Keratinocyte (primary cell): ENCODE data around the gene GFRA4. TPM values are rescaled to one million over a fixed set of nuclear protein-coding genes. Genes with fewer than 3 reads are reported as not detected.

Experiments used
- DNase-seq: peaks from one replicate; pipeline ENCODE4 v3.0.0-alpha.2; 2011; ENCODE audit warnings: low read depth, missing footprints, low spot score
- FAIRE-seq: peaks from 2 replicates; lab custom pipeline; 2011; peaks lifted over from hg19 to GRCh38; lab: Jason Lieb, UNC
- H2AFZ ChIP-seq: 2 replicates; pipeline ENCODE4 v1.6.0; 2012; ENCODE audit warnings: low read length, control low read depth, inconsistent platforms; ENCODE audit not compliant: control insufficient read depth
- H3K27ac ChIP-seq: 2 replicates; pipeline ENCODE4 v1.5.1; 2011; ENCODE audit warnings: low read length; ENCODE audit not compliant: control insufficient read depth, insufficient read depth
- H3K27me3 ChIP-seq: 3 replicates; pipeline ENCODE4 v1.6.0; 2011; ENCODE audit warnings: low read length; ENCODE audit not compliant: control insufficient read depth, insufficient read depth; ENCODE audit errors: extremely low read depth
- H3K36me3 ChIP-seq, 2 experiments: 2 replicates in 1 of 2; 3 replicates in 1 of 2; pipeline ENCODE4 v1.5.1; 2011; ENCODE audit warnings: low read length in 2 of 2, mild to moderate bottlenecking in 1 of 2; ENCODE audit not compliant: control insufficient read depth in 2 of 2, insufficient read depth in 2 of 2; ENCODE audit errors: extremely low read depth in 1 of 2
- H3K4me1 ChIP-seq: 3 replicates; pipeline ENCODE4 v1.5.1; 2011; ENCODE audit warnings: low read length; ENCODE audit not compliant: control insufficient read depth, insufficient read depth; ENCODE audit errors: extremely low read depth
- H3K4me2 ChIP-seq: 3 replicates; pipeline ENCODE4 v1.6.0; 2011; ENCODE audit warnings: low read depth, low read length; ENCODE audit not compliant: control insufficient read depth, insufficient read depth; ENCODE audit errors: extremely low read depth
- H3K4me3 ChIP-seq, 3 experiments: fragments of 200-600 bp in 1 of 3; sonication (generic) in 1 of 3; 2 replicates in 2 of 3; 3 replicates in 1 of 3; pipeline ENCODE4 v1.5.1; 2011 to 2016; ENCODE audit warnings: low read length in 3 of 3, mild to moderate bottlenecking in 3 of 3, control low read depth in 2 of 3, inconsistent platforms in 1 of 3, low read depth in 1 of 3, mixed read lengths in 1 of 3, mixed run types in 1 of 3, moderate library complexity in 1 of 3; ENCODE audit not compliant: control insufficient read depth in 2 of 3, insufficient read depth in 2 of 3; ENCODE audit errors: extremely low read depth in 1 of 3
- H3K79me2 ChIP-seq: 2 replicates; pipeline ENCODE4 v1.6.0; 2012; ENCODE audit warnings: low read length; ENCODE audit not compliant: control insufficient read depth, insufficient read depth
- H3K9ac ChIP-seq: 3 replicates; pipeline ENCODE4 v1.6.0; 2011; ENCODE audit warnings: low read length; ENCODE audit not compliant: control insufficient read depth, insufficient read depth; ENCODE audit errors: extremely low read depth
- H3K9me1 ChIP-seq: 3 replicates; pipeline ENCODE4 v1.6.0; 2011; ENCODE audit warnings: low read length; ENCODE audit not compliant: control insufficient read depth, insufficient read depth; ENCODE audit errors: extremely low read depth
- H3K9me3 ChIP-seq: 2 replicates; pipeline ENCODE4 v1.5.1; 2012; ENCODE audit warnings: low read depth, low read length; ENCODE audit not compliant: control insufficient read depth
- H4K20me1 ChIP-seq: 3 replicates; pipeline ENCODE4 v1.6.0; 2011; ENCODE audit warnings: low read length; ENCODE audit not compliant: control insufficient read depth, insufficient read depth; ENCODE audit errors: extremely low read depth
- CTCF ChIP-seq, 3 experiments: IDR thresholded peaks in 1 of 3; conservative IDR thresholded peaks in 1 of 3; optimal IDR thresholded peaks in 1 of 3; 2 replicates in 2 of 3; 3 replicates in 1 of 3; pipeline versions ENCODE3 to v1.5.1; 2011; ENCODE audit warnings: low read length in 3 of 3, mild to moderate bottlenecking in 3 of 3, moderate library complexity in 2 of 3, control low read depth in 1 of 3, inconsistent platforms in 1 of 3; ENCODE audit not compliant: insufficient read depth in 2 of 3; ENCODE audit errors: extremely low read depth in 1 of 3
- EZH2 ChIP-seq: IDR thresholded peaks from one replicate; pipeline ENCODE4 v1.6.1; 2012; ENCODE audit warnings: inconsistent platforms, mild to moderate bottlenecking, low read length, moderate library complexity
- dilution Hi-C: fragments of 300-500 bp; cut with MboI; formaldehyde crosslinking; loops from one replicate; pipeline ENCODE4 v1.7.0; 2020; ENCODE audit warnings: low sequenced_read_pairs; ENCODE audit not compliant: extremely low pct_ligation_motif_present
- polyA plus RNA-seq, 5 experiments: library from polyadenylated mRNA; depleted of rRNA in 3 of 5; stranded (reverse) in 3 of 5; stranded (forward) in 1 of 5; unstranded in 1 of 5; fragments of >200 nt; gene quantifications; 1 replicate in 1 of 5; 2 replicates in 3 of 5; 3 replicates in 1 of 5; pipeline versions ENCODE4 v1.2.1 to v1.2.3, GENCODE V29; 2011 to 2012; ENCODE audit warnings: missing spikeins in 2 of 5, low read depth in 1 of 5, low replicate concordance in 1 of 5

The GFRA4 gene
- polyA plus RNA-seq, 1 donor (not counting 4 experiments of a cell fraction or from before 2014, with no cell fraction given) = not detected

GRCh38 chr20:3671986-3672546 lies 8.9 kb upstream of the GFRA4 start:
- H3K79me2 ChIP-seq = no peaks in the 10 kb centered on the region
- no peaks in the 10 kb centered on the region for H3K9me1 ChIP-seq
- dilution Hi-C loops = no loop called here
- no peaks in the 10 kb centered on the region for H3K36me3 ChIP-seq
- H4K20me1 ChIP-seq = no peaks in the 10 kb centered on the region
- H3K4me3 ChIP-seq = no peak overlapping the region
- no peak overlapping the region for H2AFZ ChIP-seq
- no peak overlapping the region for H3K27ac ChIP-seq
- H3K9me3 ChIP-seq = no peaks in the 10 kb centered on the region
- no peak overlapping the region for H3K9ac ChIP-seq
- TF ChIP-seq CTCF (optimal IDR thresholded peaks at IDR 0.05 in 1 of 3, IDR thresholded peaks at IDR 0.05 in 1 of 3, conservative IDR thresholded peaks at IDR 0.05 in 1 of 3; ENCODE audit: extremely low read depth in 1 of 3, insufficient read depth in 2 of 3, low read length in 3 of 3) (no peak), EZH2 (no peak)
- peaks cover 82% of the 10 kb centered on the region for H3K27me3 ChIP-seq
- H3K4me2 ChIP-seq = no peak overlapping the region
- no peak for FAIRE-seq
- H3K4me1 ChIP-seq = no peaks in the 10 kb centered on the region
- no peak for DNase-seq

- Histone ChIP-seq H3K27me3 (peaks cover 71% of the 10 kb centered on the region), H3K27ac (no peak overlapping the region), H4K20me1 (no peaks in the 10 kb centered on the region), H3K4me3 (no peak overlapping the region), H3K9me1 (no peaks in the 10 kb centered on the region), H3K9me3 (no peaks in the 10 kb centered on the region), H3K4me2 (no peak overlapping the region), H3K4me1 (no peaks in the 10 kb centered on the region), H3K9ac (no peak overlapping the region), H2AFZ (no peak overlapping the region), H3K36me3 (no peaks in the 10 kb centered on the region), H3K79me2 (no peaks in the 10 kb centered on the region)
- no peak for FAIRE-seq
- dilution Hi-C loops = no loop called here
- no peak for TF ChIP-seq CTCF (optimal IDR thresholded peaks at IDR 0.05 in 1 of 3, IDR thresholded peaks at IDR 0.05 in 1 of 3, conservative IDR thresholded peaks at IDR 0.05 in 1 of 3; ENCODE audit: extremely low read depth in 1 of 3, insufficient read depth in 2 of 3, low read length in 3 of 3)
- TF ChIP-seq EZH2 = no peak
- no peak for DNase-seq
Observed at GRCh38 chr20:3670945-3671344, 7.7 kb upstream of the GFRA4 start.
